Measurements from ENCODE around the gene RYK.
"Not testable (repeated sequence)": the region's sequence is repeated elsewhere in the genome, so short reads cannot be mapped to it uniquely, and the experiment has no call there.

RYK gene

GRCh38 chr3:134250717-134251220 lies at the start of gene RYK:
TSS of gene RYK (minus strand) at chr3:134250859. CDS start at chr3:134250654, 205 bp downstream.
- peak; percentile 71 for DNase-seq

- DNase-seq = no peak
These were observed 49.2 kb upstream of the RYK start for GRCh38 chr3:134299888-134300206.

- no peak for DNase-seq
These were observed 48.7 kb upstream of the RYK start for GRCh38 chr3:134299185-134299887.

GRCh38 chr3:134298249-134298648 lies 47.6 kb upstream of the RYK start:
- DNase-seq = no peak

GRCh38 chr3:134296616-134297015 lies 46.0 kb upstream of the RYK start:
- no peak for DNase-seq

- DNase-seq = no peak
These were observed 45.3 kb upstream of the RYK start for GRCh38 chr3:134295930-134296329.

GRCh38 chr3:134294302-134295280 lies 43.9 kb upstream of the RYK start:
- no peak for DNase-seq

GRCh38 chr3:134291319-134292254 lies 40.9 kb upstream of the RYK start:
- no peak for DNase-seq

GRCh38 chr3:134287512-134287911 lies 36.9 kb upstream of the RYK start:
- no peak for DNase-seq

- no peak for DNase-seq
These were observed 33.8 kb upstream of the RYK start for GRCh38 chr3:134284438-134284837.

- no peak for DNase-seq
These were observed 32.0 kb upstream of the RYK start for GRCh38 chr3:134282659-134283047.

- no peak for DNase-seq
These were observed 31.4 kb upstream of the RYK start for GRCh38 chr3:134281912-134282658.

GRCh38 chr3:134279466-134279865 lies 28.8 kb upstream of the RYK start:
- DNase-seq = no peak

- DNase-seq = no peak
These were observed 26.5 kb upstream of the RYK start for GRCh38 chr3:134277066-134277660.

- DNase-seq = no peak
These were observed 25.4 kb upstream of the RYK start for GRCh38 chr3:134276086-134276485.

- not testable (repeated sequence) for DNase-seq
These were observed 24.5 kb upstream of the RYK start for GRCh38 chr3:134275110-134275509.

- no peak for DNase-seq
These were observed 23.9 kb upstream of the RYK start for GRCh38 chr3:134274571-134274970.

GRCh38 chr3:134267996-134268395 lies 17.3 kb upstream of the RYK start:
- DNase-seq = no peak

- DNase-seq = no peak
These were observed 10.3 kb upstream of the RYK start for GRCh38 chr3:134260987-134261386.

- no peak for DNase-seq
These were observed 8.2 kb upstream of the RYK start for GRCh38 chr3:134258761-134259347.

GRCh38 chr3:134255404-134255803 lies 4.7 kb upstream of the RYK start:
- no peak for DNase-seq
